ENCODE results near the gene AP2A1.

AP2A1 gene

DNA sequence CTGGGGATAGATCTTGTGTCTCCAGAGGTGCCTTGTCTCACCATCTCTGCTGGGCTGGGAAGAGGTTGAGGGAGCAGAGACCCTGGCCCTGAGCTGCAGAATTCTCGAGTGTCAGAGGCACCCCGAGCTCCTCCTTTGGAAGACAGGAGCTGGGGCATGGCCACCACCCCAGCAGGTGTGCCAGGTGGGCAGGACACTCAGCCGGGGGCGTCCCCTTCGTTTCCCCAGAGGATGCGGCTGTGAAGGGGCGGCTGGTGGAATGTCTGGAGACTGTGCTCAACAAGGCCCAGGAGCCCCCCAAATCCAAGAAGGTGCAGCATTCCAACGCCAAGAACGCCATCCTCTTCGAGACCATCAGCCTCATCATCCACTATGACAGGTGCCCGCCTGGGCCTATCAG is 31.8 kb downstream of the AP2A1 start:
- no peak for DNase-seq (ENCODE audit: low read depth)
- TF ChIP-seq, protein P1, sequence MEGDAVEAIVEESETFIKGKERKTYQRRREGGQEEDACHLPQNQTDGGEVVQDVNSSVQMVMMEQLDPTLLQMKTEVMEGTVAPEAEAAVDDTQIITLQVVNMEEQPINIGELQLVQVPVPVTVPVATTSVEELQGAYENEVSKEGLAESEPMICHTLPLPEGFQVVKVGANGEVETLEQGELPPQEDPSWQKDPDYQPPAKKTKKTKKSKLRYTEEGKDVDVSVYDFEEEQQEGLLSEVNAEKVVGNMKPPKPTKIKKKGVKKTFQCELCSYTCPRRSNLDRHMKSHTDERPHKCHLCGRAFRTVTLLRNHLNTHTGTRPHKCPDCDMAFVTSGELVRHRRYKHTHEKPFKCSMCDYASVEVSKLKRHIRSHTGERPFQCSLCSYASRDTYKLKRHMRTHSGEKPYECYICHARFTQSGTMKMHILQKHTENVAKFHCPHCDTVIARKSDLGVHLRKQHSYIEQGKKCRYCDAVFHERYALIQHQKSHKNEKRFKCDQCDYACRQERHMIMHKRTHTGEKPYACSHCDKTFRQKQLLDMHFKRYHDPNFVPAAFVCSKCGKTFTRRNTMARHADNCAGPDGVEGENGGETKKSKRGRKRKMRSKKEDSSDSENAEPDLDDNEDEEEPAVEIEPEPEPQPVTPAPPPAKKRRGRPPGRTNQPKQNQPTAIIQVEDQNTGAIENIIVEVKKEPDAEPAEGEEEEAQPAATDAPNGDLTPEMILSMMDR (IDR thresholded peaks at IDR 0.05; ENCODE audit: control insufficient read depth, insufficient read depth, low read depth, low read length, missing control alignments), result no peak
- H3K4me3 ChIP-seq (ENCODE audit: control insufficient read depth, low read depth, low read length), result no peak overlapping the region

DNA sequence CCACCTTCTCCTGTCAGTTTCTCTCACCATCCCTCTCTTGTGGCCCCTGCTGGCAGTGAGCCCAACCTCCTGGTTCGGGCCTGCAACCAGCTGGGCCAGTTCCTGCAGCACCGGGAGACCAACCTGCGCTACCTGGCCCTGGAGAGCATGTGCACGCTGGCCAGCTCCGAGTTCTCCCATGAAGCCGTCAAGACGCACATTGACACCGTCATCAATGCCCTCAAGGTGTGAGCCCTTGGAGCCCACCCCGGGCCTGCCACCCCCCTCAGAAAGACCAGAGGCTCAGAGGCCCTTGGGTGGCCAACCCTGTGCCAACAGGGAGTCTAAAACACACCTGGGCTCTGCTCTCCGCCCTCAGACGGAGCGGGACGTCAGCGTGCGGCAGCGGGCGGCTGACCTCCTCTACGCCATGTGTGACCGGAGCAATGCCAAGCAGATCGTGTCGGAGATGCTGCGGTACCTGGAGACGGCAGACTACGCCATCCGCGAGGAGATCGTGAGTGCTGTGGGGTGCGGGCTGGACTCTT is 32.5 kb downstream of the AP2A1 start:
- H3K4me3 ChIP-seq (ENCODE audit: control insufficient read depth, low read depth, low read length), result no peak overlapping the region
- DNase-seq (ENCODE audit: low read depth), result no peak
- TF ChIP-seq, protein P1 (IDR thresholded peaks at IDR 0.05; ENCODE audit: control insufficient read depth, insufficient read depth, low read depth, low read length, missing control alignments), result no peak

DNA sequence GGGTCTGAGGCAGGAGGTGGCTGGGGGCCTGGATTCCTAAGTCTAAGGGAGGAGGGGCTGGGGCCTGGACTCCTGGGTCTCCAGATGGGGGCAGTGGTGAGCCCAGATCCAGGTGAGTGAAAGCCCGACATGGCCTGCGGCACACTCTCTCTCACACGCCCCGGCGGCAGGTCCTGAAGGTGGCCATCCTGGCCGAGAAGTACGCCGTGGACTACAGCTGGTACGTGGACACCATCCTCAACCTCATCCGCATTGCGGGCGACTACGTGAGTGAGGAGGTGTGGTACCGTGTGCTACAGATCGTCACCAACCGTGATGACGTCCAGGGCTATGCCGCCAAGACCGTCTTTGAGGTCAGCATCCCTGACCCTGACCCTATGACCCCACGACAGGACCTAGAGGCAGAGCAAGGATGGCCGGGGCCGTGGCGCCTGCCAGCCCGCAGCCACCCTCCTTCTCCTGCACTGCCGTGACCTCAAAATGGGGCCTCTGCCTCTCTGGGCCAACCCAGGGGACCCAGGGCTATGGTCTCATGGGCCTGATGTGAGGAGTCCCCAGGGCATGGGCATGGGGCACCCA is 33.1 kb downstream of the AP2A1 start:
- no peak overlapping the region for H3K4me3 ChIP-seq (ENCODE audit: control insufficient read depth, low read depth, low read length)
- DNase-seq (ENCODE audit: low read depth), result no peak
- TF ChIP-seq, protein P1 (IDR thresholded peaks at IDR 0.05; ENCODE audit: control insufficient read depth, insufficient read depth, low read depth, low read length, missing control alignments), result peak; percentile 18

DNA sequence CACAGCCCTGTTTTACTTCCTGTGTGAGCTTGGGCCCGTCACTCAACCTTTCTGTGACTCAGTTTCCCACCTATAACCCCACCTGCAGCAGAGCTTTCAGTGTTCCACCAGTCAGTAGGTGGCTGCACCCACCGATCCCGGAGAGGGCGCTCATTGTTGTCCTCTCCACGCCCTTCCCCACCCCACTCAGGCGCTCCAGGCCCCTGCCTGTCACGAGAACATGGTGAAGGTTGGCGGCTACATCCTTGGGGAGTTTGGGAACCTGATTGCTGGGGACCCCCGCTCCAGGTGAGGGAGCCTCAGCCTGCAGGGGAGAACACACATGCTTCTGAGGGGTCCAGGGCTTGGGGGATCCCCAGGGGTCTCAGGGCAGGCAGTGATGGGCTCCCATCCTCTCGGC is 34.0 kb downstream of the AP2A1 start:
- H3K4me3 ChIP-seq (ENCODE audit: control insufficient read depth, low read depth, low read length), result no peak overlapping the region
- TF ChIP-seq, protein P1 (IDR thresholded peaks at IDR 0.05; ENCODE audit: control insufficient read depth, insufficient read depth, low read depth, low read length, missing control alignments), result no peak
- no peak for DNase-seq (ENCODE audit: low read depth)

DNA sequence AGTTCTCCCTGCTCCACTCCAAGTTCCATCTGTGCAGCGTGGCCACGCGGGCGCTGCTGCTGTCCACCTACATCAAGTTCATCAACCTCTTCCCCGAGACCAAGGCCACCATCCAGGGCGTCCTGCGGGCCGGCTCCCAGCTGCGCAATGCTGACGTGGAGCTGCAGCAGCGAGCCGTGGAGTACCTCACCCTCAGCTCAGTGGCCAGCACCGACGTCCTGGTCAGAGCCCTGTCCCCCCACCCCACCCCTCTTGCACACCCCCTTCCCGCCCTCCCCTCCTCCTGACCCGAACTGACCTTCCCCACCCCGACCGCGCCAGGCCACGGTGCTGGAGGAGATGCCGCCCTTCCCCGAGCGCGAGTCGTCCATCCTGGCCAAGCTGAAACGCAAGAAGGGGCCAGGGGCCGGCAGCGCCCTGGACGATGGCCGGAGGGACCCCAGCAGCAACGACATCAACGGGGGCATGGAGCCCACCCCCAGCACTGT is 34.6 kb downstream of the AP2A1 start:
- DNase-seq (ENCODE audit: low read depth), result no peak
- H3K4me3 ChIP-seq (ENCODE audit: control insufficient read depth, low read depth, low read length), result no peak overlapping the region
- TF ChIP-seq, protein P1 (IDR thresholded peaks at IDR 0.05; ENCODE audit: control insufficient read depth, insufficient read depth, low read depth, low read length, missing control alignments), result no peak

DNA sequence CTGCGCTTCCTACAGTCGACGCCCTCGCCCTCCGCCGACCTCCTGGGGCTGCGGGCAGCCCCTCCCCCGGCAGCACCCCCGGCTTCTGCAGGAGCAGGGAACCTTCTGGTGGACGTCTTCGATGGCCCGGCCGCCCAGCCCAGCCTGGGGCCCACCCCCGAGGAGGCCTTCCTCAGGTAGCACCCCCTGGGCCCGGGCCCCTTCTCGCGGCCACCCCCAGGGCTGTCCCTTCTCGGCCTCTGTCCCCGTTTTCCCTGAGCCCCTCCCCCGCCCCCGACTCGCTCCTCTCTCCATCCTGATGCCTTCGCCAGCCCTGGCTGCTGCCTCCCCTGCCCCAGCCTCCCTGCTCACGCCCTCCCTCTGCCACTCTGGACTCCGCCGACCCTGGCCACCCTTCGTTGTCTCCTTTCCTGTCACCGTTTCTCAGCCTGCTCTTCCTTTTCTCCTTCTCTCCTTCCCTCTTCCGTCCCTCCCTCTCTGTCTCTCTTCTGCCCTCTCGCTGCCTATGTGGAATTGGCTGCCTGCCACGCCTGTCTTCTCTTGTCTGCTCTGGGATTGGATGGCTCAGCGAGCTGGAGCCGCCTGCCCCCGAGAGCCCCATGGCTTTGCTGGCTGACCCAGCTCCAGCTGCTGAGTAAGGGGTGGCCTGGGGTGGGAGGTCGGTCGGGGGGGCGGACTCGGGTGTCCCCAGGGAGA is 35.3 kb downstream of the AP2A1 start:
- DNase-seq (ENCODE audit: low read depth), result no peak
- H3K4me3 ChIP-seq (ENCODE audit: control insufficient read depth, low read depth, low read length), result no peak overlapping the region
- TF ChIP-seq, protein P1 (IDR thresholded peaks at IDR 0.05; ENCODE audit: control insufficient read depth, insufficient read depth, low read depth, low read length, missing control alignments), result peak; percentile 12
